Colonic mucosa (tissue), 4 donors: ENCODE data around the gene THSD4. TPM values are rescaled to one million over a fixed set of nuclear protein-coding genes. Genes with fewer than 3 reads are reported as not detected.

ENCODE experiments used
- DNase-seq: peaks from one replicate; pipeline ENCODE4 v3.0.0-alpha.2; 2020
- H3K27ac ChIP-seq: fragments of 200-600 bp; one replicate; pipeline ENCODE4 v1.8.0; 2021
- H3K27me3 ChIP-seq: fragments of 200-600 bp; one replicate; pipeline ENCODE4 v1.8.0; 2021
- H3K36me3 ChIP-seq: fragments of 200-600 bp; one replicate; pipeline ENCODE4 v1.8.0; 2021
- H3K4me1 ChIP-seq: fragments of 200-600 bp; one replicate; pipeline ENCODE4 v1.8.0; 2021; ENCODE audit warnings: mild to moderate bottlenecking
- H3K4me3 ChIP-seq: fragments of 200-600 bp; one replicate; pipeline ENCODE4 v1.8.0; 2021
- H3K9ac ChIP-seq, 2 donors: one replicate each; pipeline ENCODE4 v1.7.0; 2013; ENCODE audit warnings: control low read depth in 2 of 2, low read depth in 2 of 2, low read length in 2 of 2
- H3K9me3 ChIP-seq: fragments of 200-600 bp; one replicate; pipeline ENCODE4 v1.8.0; 2021
- intact Hi-C: fragments of 100-400 bp; cut with DNase I; formaldehyde crosslinking; loops from one replicate; pipeline ENCODE4 v1.14.1; 2022
- total RNA-seq, 2 donors: library from RNA; stranded (reverse); fragmentation: NEBNext Ultra II Directional in 1 of 2; extraction: Animal tissue kit (Norgen Biotek cat#: 25700) in 1 of 2; gene quantifications; one replicate each; pipeline ENCODE4 v1.2.1, GENCODE V29; 2021
- TF ChIP-seq, protein P1 (sequence below): fragments of 200-600 bp; IDR thresholded peaks from one replicate; pipeline ENCODE4 v1.8.0; 2022; ENCODE audit warnings: antibody characterized with exemption, mild to moderate bottlenecking
- donor health status: healthy.
- donor health status: DM: no; HTN: no; CAD: no.
- donor health status: DM: no; HTN: no; CAD: no.

THSD4 gene
- total RNA-seq, 2 donors from 2014 or later, result 18.8 to 23.5 TPM

DNA sequence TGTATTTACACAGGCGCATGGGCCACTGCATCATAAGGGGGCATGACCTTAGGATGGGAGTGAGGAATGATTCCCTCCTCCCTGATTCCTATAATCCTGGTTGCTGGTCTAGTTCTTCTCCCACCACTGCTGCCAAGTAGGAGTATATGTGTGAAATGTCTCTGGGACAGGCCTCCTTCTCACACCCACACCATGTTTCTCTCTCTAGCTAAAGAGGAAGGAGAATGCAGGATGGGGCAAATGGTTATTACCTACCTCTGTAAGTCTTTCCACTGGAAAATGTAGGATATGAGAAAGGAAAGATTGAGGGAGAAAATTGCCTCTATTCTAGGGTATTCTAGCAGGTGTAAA, 159.2 kb downstream of the THSD4 start:
- H3K4me1 ChIP-seq, result peaks cover 10% of the 10 kb centered on the region
- no peaks in the 10 kb centered on the region for H3K36me3 ChIP-seq
- no peak overlapping the region for H3K4me3 ChIP-seq
- no peaks in the 10 kb centered on the region for H3K27me3 ChIP-seq
- no peak for DNase-seq
- intact Hi-C loops, result no loop called here
- H3K9ac ChIP-seq, result no peak overlapping the region
- TF ChIP-seq, protein P1, sequence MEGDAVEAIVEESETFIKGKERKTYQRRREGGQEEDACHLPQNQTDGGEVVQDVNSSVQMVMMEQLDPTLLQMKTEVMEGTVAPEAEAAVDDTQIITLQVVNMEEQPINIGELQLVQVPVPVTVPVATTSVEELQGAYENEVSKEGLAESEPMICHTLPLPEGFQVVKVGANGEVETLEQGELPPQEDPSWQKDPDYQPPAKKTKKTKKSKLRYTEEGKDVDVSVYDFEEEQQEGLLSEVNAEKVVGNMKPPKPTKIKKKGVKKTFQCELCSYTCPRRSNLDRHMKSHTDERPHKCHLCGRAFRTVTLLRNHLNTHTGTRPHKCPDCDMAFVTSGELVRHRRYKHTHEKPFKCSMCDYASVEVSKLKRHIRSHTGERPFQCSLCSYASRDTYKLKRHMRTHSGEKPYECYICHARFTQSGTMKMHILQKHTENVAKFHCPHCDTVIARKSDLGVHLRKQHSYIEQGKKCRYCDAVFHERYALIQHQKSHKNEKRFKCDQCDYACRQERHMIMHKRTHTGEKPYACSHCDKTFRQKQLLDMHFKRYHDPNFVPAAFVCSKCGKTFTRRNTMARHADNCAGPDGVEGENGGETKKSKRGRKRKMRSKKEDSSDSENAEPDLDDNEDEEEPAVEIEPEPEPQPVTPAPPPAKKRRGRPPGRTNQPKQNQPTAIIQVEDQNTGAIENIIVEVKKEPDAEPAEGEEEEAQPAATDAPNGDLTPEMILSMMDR, result no peak
- no peak overlapping the region for H3K27ac ChIP-seq
- H3K9me3 ChIP-seq, result no peaks in the 10 kb centered on the region

DNA sequence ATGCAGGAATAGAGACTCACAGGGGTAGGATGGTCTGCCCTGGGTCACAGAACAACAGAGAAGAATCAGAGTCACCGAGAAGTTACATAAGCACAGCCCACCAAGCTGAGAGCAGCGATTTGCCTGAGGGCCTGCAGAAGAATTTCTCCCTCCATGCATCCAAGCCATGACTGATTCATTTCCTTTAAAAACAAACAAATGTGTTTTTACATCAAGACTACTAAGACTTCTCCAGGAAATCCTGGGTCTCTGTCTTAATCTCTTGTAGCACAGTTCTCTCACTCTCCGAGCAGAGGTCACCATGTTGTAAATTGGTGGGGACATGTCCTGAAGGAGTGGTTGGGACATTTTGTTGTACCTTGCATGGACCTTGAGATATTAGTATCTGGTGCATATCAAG, 159.8 kb downstream of the THSD4 start:
- intact Hi-C loops, result no loop called here
- Histone ChIP-seq H3K4me3 (no peak overlapping the region), H3K4me1 (peaks cover 11% of the 10 kb centered on the region), H3K27me3 (no peaks in the 10 kb centered on the region), H3K27ac (no peak overlapping the region), H3K36me3 (no peaks in the 10 kb centered on the region), H3K9me3 (no peaks in the 10 kb centered on the region), H3K9ac (no peak overlapping the region)
- no peak for DNase-seq
- TF ChIP-seq, protein P1, result no peak

DNA sequence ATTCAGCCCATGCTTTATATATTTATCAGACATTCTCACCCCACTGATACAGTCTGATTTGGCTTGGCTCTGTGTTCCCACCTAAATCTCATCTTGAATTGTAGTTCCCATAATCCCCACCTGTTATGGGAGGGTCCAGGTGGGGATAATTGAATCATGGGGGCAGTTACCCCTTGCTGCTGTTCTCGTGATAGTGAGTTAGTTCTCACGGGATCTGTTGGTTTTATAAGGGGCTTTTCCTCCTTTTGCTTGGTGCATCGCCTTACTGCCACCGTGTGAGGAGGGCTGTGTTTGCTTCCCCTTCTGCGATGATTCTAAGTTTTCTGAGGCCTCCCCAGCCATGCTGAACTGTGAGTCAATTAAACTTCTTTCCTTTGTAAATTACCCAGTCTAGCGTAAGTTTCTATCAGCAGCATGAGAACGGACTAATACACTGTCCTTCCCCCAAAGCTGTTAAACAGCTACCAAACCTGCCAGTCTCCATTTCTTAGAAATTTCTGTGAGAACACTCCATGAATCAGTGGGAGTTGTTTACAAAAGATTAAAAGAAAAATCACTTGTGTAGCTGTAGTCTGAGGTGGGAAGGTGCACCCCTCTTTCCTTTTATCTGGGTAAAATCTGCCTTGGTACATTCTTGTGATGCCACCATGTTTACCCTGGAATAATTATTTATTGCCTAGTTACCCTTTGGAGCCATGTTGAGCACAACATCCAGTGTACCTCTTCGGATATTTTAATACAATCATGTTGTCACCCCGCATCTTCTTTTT, 160.5 kb downstream of the THSD4 start:
- Histone ChIP-seq H3K27me3 (no peaks in the 10 kb centered on the region), H3K4me1 (peaks cover 11% of the 10 kb centered on the region), H3K27ac (no peak overlapping the region), H3K36me3 (no peaks in the 10 kb centered on the region), H3K9me3 (no peaks in the 10 kb centered on the region), H3K4me3 (no peak overlapping the region), H3K9ac (no peak overlapping the region)
- TF ChIP-seq, protein P1, result no peak
- no peak for DNase-seq
- intact Hi-C loops, result no loop called here

DNA sequence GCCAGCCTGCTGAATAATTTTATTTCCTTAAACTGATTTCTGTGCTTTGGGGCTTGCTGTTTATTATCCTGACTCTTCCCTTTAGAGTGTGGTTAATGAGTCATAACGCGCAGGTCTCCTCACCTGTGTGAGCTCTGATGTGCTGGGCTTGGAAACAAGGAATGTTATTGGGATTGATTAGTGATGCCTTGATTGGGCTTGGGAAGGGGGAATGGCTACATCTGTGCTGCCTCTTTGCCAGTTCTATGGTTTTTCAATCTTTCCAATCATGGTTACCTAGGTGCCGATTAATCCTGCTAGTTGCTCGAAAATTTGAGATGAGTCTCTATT, 161.0 kb downstream of the THSD4 start:
- intact Hi-C loops, result no loop called here
- no peak for DNase-seq
- Histone ChIP-seq H3K9ac (no peak overlapping the region), H3K4me3 (no peak overlapping the region), H3K4me1 (peaks cover 11% of the 10 kb centered on the region), H3K27me3 (no peaks in the 10 kb centered on the region), H3K36me3 (no peaks in the 10 kb centered on the region), H3K27ac (no peak overlapping the region), H3K9me3 (no peaks in the 10 kb centered on the region)
- TF ChIP-seq, protein P1, result no peak

DNA sequence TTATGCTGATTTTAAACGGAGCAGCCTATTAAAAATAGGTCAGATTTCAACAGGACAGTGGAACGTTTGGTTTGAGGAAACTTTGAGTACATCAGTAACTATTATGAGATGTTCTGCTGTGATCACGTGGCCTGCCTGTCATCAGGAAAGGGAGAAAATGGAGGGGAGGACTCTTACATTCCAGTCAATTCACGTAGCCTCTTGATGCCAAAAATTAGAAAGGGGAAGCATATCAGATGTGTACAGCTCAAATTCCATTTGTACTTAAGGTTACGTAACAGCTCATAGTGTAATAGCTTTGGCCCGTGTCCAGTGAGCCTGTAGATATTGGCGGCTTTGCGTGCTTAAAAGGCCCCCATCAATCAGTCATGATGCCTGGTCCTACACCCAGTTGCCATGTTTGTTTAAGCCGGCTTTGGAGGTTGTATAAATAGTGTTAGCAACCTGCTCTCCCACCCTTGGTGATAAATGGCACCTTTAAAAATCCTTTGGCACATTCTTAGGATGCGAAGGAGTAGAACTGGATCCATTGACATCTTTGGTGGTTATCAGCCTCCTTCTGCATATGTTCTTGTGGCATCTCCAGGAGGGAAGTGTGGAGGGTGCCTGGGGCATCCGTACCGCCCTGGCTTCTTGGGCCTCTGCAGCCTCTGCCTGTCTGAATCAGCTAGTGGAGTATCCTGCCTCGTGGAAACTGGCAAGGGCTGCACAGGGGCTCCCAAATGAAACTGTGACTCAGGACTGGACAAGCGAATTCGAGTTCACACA, 163.9 kb downstream of the THSD4 start:
- peak; percentile 75 for DNase-seq
- peaks cover 11% of the 10 kb centered on the region for H3K4me1 ChIP-seq
- TF ChIP-seq, protein P1, result no peak
- no peak overlapping the region for H3K4me3 ChIP-seq
- intact Hi-C loops, result no loop called here
- no peak overlapping the region for H3K9ac ChIP-seq
- H3K27ac ChIP-seq, result peak overlapping the region; percentile 17
- no peaks in the 10 kb centered on the region for H3K27me3 ChIP-seq
- no peaks in the 10 kb centered on the region for H3K9me3 ChIP-seq
- no peaks in the 10 kb centered on the region for H3K36me3 ChIP-seq
